Parathyroid adenoma (tissue), 2 donors: ENCODE results near the gene SCFD2.
A peak's percentile ranks its signal among the peaks of the same experiment; 100 is the strongest.
"Not testable (repeated sequence)": the region's sequence is repeated elsewhere in the genome, so short reads cannot be mapped to it uniquely, and the experiment has no call there.

Source experiments
- H2AFZ ChIP-seq: fragments of 300-600 bp; sonication (generic); one replicate; pipeline ENCODE4 v1.7.0; 2017; ENCODE audit warnings: antibody characterized with exemption, mild to moderate bottlenecking
- H3K27ac ChIP-seq: fragments of 300-600 bp; sonication (generic); one replicate; pipeline ENCODE4 v1.7.0; 2017
- H3K27me3 ChIP-seq: fragments of 300-600 bp; sonication (generic); one replicate; pipeline ENCODE4 v1.7.0; 2017; ENCODE audit warnings: low read length; ENCODE audit not compliant: control insufficient read depth, insufficient read depth
- H3K36me3 ChIP-seq: fragments of 300-600 bp; sonication (generic); one replicate; pipeline ENCODE4 v1.7.0; 2017; ENCODE audit warnings: low read length; ENCODE audit not compliant: control insufficient read depth, insufficient read depth
- H3K4me1 ChIP-seq: fragments of 300-600 bp; sonication (generic); one replicate; pipeline ENCODE4 v1.7.0; 2017; ENCODE audit warnings: control low read depth
- H3K4me2 ChIP-seq: fragments of 300-600 bp; sonication (generic); one replicate; pipeline ENCODE4 v1.7.0; 2017; ENCODE audit warnings: low read length
- H3K4me3 ChIP-seq: fragments of 300-600 bp; sonication (generic); one replicate; pipeline ENCODE4 v1.7.0; 2017; ENCODE audit warnings: low read depth, low read length
- H3K79me2 ChIP-seq: fragments of 300-600 bp; sonication (generic); one replicate; pipeline ENCODE4 v1.7.0; 2017; ENCODE audit warnings: control low read depth
- H3K9ac ChIP-seq: fragments of 300-600 bp; sonication (generic); one replicate; pipeline ENCODE4 v1.7.0; 2017; ENCODE audit warnings: mild to moderate bottlenecking
- H3K9me3 ChIP-seq: fragments of 300-600 bp; sonication (generic); one replicate; pipeline ENCODE4 v1.7.0; 2017; ENCODE audit warnings: low read length; ENCODE audit not compliant: control insufficient read depth
- CTCF ChIP-seq: fragments of 300-600 bp; sonication (generic); IDR thresholded peaks from one replicate; pipeline ENCODE4 v1.7.0; 2017; ENCODE audit warnings: antibody characterized with exemption, mild to moderate bottlenecking
- donor health status: primary hyperparathyroidism.

Gene SCFD2

GRCh38 chr4:53365486-53366300 lies at the start of gene SCFD2:
TSS of gene SCFD2 (minus strand) at chr4:53366061.
- Histone ChIP-seq H3K79me2 (no peaks in the 10 kb centered on the region), H3K9ac (no peak within 1 kb of the TSS), H3K27me3 (no peaks in the 10 kb centered on the region), H3K27ac (peak within 1 kb of the TSS; percentile 57), H3K9me3 (no peaks in the 10 kb centered on the region), H3K36me3 (no peaks in the 10 kb centered on the region), H3K4me2 (peak within 1 kb of the TSS; percentile 92), H2AFZ (peak within 1 kb of the TSS; percentile 94), H3K4me3 (peak within 1 kb of the TSS; percentile 71), H3K4me1 (no peaks in the 10 kb centered on the region)
- no peak for TF ChIP-seq CTCF

DNA sequence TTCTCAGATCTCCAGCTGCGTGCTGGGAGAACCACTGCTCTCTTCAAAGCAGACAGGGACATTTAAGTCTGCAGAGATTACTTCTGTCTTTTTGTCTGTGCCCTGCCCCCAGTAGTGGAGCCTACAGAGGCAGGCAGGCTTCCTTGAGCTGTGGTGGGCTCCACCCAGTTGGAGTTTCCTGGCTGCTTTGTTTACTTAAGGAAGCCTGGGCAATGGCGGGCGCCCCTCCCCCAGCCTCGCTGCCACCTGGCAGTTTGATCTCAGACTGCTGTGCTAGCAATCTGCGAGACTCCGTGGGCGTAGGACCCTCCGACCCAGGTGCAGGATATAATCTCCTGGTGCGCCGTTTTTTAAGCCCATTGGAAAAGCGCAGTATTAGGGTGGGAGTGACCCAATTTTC lies 43.6 kb upstream of the SCFD2 start:
- not testable (repeated sequence) for H3K9me3 ChIP-seq, H3K36me3 ChIP-seq, H3K79me2 ChIP-seq, H3K4me3 ChIP-seq, H3K9ac ChIP-seq, H3K27me3 ChIP-seq, H3K4me2 ChIP-seq, H2AFZ ChIP-seq, H3K27ac ChIP-seq, H3K4me1 ChIP-seq

- Histone ChIP-seq H3K4me3 (no peak overlapping the region), H3K9ac (no peak overlapping the region), H3K36me3 (no peaks in the 10 kb centered on the region), H3K27me3 (no peaks in the 10 kb centered on the region), H3K4me1 (peaks cover 2% of the 10 kb centered on the region), H3K9me3 (no peaks in the 10 kb centered on the region), H3K27ac (no peak overlapping the region), H3K4me2 (no peak overlapping the region), H3K79me2 (peaks cover 8% of the 10 kb centered on the region), H2AFZ (no peak overlapping the region)
- TF ChIP-seq CTCF = no peak
These were observed 14.4 kb upstream of the SCFD2 start for GRCh38 chr4:53380221-53380620.

GRCh38 chr4:53378171-53378482 lies 12.3 kb upstream of the SCFD2 start:
- H3K9ac ChIP-seq = peak overlapping the region; percentile 84
- H3K79me2 ChIP-seq = peaks cover 8% of the 10 kb centered on the region
- H2AFZ ChIP-seq = peak overlapping the region; percentile 87
- TF ChIP-seq CTCF = no peak
- H3K4me3 ChIP-seq = peak overlapping the region; percentile 96
- no peaks in the 10 kb centered on the region for H3K9me3 ChIP-seq
- H3K4me2 ChIP-seq = peak overlapping the region; percentile 70
- no peaks in the 10 kb centered on the region for H3K27me3 ChIP-seq
- H3K27ac ChIP-seq = peak overlapping the region; percentile 75
- H3K36me3 ChIP-seq = no peaks in the 10 kb centered on the region
- peaks cover 2% of the 10 kb centered on the region for H3K4me1 ChIP-seq

DNA sequence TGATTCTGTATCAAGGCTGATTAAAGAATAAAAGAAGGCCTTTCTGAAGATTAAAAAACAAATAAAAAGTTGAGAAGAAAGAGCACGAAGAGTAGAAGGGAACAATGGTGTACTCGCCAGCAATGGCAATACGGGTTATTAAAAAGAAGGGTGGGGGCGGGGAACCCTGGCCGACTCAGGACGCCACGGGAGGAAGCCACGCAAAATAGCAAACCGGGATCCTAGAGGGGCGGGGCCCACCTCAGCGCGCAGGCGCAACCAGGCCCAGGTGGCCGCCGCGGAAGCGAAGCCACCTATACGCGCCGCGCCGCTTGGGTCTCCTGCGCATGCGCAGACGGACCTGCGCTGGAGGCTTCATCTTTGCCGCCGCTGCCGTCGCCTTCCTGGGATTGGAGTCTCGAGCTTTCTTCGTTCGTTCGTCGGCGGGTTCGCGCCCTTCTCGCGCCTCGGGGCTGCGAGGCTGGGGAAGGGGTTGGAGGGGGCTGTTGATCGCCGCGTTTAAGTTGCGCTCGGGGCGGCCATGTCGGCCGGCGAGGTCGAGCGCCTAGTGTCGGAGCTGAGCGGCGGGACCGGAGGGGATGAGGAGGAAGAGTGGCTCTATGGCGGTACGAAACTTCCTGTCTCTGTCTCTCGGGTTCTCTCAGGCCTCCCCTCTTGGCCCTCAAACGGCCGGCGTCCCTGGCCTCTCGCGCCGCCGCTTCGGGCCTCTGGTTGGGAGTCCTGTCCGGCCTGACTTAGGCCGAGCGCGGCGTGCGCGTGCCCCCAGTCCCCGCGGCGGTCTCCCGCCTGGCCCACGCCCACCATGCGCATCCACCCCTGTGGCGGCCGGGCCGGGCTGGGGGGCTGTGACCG lies 11.7 kb upstream of the SCFD2 start, which contains the start of gene FIP1L1:
Gene FIP1L1 (plus strand): TSS at position 323 of the 852 bp plus-strand sequence. CDS start 198 bp downstream, at position 521.
- Histone ChIP-seq H2AFZ (peak within 1 kb of the TSS; percentile 87), H3K9me3 (no peaks in the 10 kb centered on the region), H3K4me2 (peak within 1 kb of the TSS; percentile 70), H3K4me1 (peaks cover 2% of the 10 kb centered on the region), H3K36me3 (no peaks in the 10 kb centered on the region), H3K27me3 (no peaks in the 10 kb centered on the region), H3K27ac (peak within 1 kb of the TSS; percentile 75), H3K9ac (peak within 1 kb of the TSS; percentile 84), H3K79me2 (peaks cover 6% of the 10 kb centered on the region), H3K4me3 (peak within 1 kb of the TSS; percentile 96)
- no peak for TF ChIP-seq CTCF
